HEK293 (cell line): ENCODE results near the gene SLC39A7.

Source experiments
- BCL11A ChIP-seq: fragments of 450-650 bp; formaldehyde crosslinking; IDR thresholded peaks from 2 replicates; pipeline ENCODE4 v1.5.1; 2016; ENCODE audit warnings: low read depth, missing biosample characterization, missing genetic modification characterization
- EGR2 ChIP-seq: fragments of 450-650 bp; formaldehyde crosslinking; IDR thresholded peaks from 2 replicates; pipeline ENCODE4 v1.5.1; 2016; ENCODE audit warnings: low read depth, missing biosample characterization, missing genetic modification characterization
- GLIS1 ChIP-seq: fragments of 450-650 bp; formaldehyde crosslinking; IDR thresholded peaks from 2 replicates; pipeline ENCODE4 v1.5.1; 2016; ENCODE audit warnings: missing biosample characterization, missing genetic modification characterization
- KLF9 ChIP-seq: fragments of 450-650 bp; formaldehyde crosslinking; IDR thresholded peaks from 2 replicates; pipeline ENCODE4 v1.5.1; 2016; ENCODE audit warnings: missing biosample characterization, missing genetic modification characterization, low read depth
- MYNN ChIP-seq: fragments of 450-650 bp; formaldehyde crosslinking; IDR thresholded peaks from 2 replicates; pipeline ENCODE4 v1.5.1; 2016; ENCODE audit warnings: missing biosample characterization, missing genetic modification characterization, borderline replicate concordance
- OSR2 ChIP-seq: fragments of 450-650 bp; formaldehyde crosslinking; IDR thresholded peaks from 2 replicates; pipeline ENCODE4 v1.5.1; 2016; ENCODE audit warnings: missing biosample characterization, missing genetic modification characterization
- PRDM4 ChIP-seq: fragments of 450-650 bp; formaldehyde crosslinking; IDR thresholded peaks from 2 replicates; pipeline ENCODE4 v1.5.1; 2017; ENCODE audit warnings: missing biosample characterization, missing genetic modification characterization
- SALL2 ChIP-seq: fragments of 450-650 bp; formaldehyde crosslinking; IDR thresholded peaks from 2 replicates; pipeline ENCODE4 v1.5.0; 2017; ENCODE audit warnings: missing biosample characterization, mild to moderate bottlenecking, missing genetic modification characterization, borderline replicate concordance
- ZNF214 ChIP-seq: fragments of 450-650 bp; formaldehyde crosslinking; IDR thresholded peaks from 2 replicates; pipeline ENCODE4 v1.5.1; 2017; ENCODE audit warnings: missing biosample characterization, mild to moderate bottlenecking, missing genetic modification characterization, borderline replicate concordance
- ZNF416 ChIP-seq: fragments of 450-650 bp; formaldehyde crosslinking; IDR thresholded peaks from 2 replicates; pipeline ENCODE4 v1.5.1; 2016; ENCODE audit warnings: missing biosample characterization, missing genetic modification characterization
- ZNF596 ChIP-seq: fragments of 450-650 bp; IDR thresholded peaks from 2 replicates; pipeline ENCODE4 v1.5.0; 2018; ENCODE audit warnings: missing biosample characterization, mild to moderate bottlenecking, missing genetic modification characterization, moderate library complexity
- ZNF623 ChIP-seq: fragments of 450-650 bp; formaldehyde crosslinking; IDR thresholded peaks from 2 replicates; pipeline ENCODE4 v1.5.1; 2016; ENCODE audit warnings: missing biosample characterization, missing genetic modification characterization
- ZNF624 ChIP-seq: fragments of 450-650 bp; formaldehyde crosslinking; IDR thresholded peaks from 2 replicates; pipeline ENCODE4 v1.5.1; 2017; ENCODE audit warnings: missing biosample characterization, missing genetic modification characterization
- ZNF677 ChIP-seq: fragments of 450-650 bp; IDR thresholded peaks from 2 replicates; pipeline ENCODE4 v1.5.0; 2018; ENCODE audit warnings: missing biosample characterization, mild to moderate bottlenecking, missing genetic modification characterization, moderate library complexity
- ZNF747 ChIP-seq: fragments of 450-650 bp; formaldehyde crosslinking; IDR thresholded peaks from 2 replicates; pipeline ENCODE4 v1.5.1; 2016; ENCODE audit warnings: missing biosample characterization, missing genetic modification characterization
- ZNF76 ChIP-seq: fragments of 450-650 bp; formaldehyde crosslinking; IDR thresholded peaks from 2 replicates; pipeline ENCODE4; 2016; ENCODE audit warnings: low read depth, missing biosample characterization, missing genetic modification characterization, borderline replicate concordance
- TF ChIP-seq, protein P1 (sequence below): fragments of 450-650 bp; formaldehyde crosslinking; IDR thresholded peaks from 2 replicates; pipeline ENCODE4 v1.5.1; 2016; ENCODE audit warnings: missing biosample characterization, missing genetic modification characterization
- TF ChIP-seq, protein P2 (sequence below): fragments of 450-650 bp; formaldehyde crosslinking; IDR thresholded peaks from 2 replicates; pipeline ENCODE4 v1.5.1; 2016; ENCODE audit warnings: missing biosample characterization, missing genetic modification characterization
- TF ChIP-seq, protein P3 (sequence below): fragments of 450-650 bp; formaldehyde crosslinking; IDR thresholded peaks from 2 replicates; pipeline ENCODE4 v1.5.1; 2016; ENCODE audit warnings: missing biosample characterization, missing genetic modification characterization
- TF ChIP-seq, protein P4 (sequence below): fragments of 450-650 bp; formaldehyde crosslinking; IDR thresholded peaks from 2 replicates; pipeline ENCODE4 v1.5.1; 2017; ENCODE audit warnings: missing biosample characterization, missing genetic modification characterization

The SLC39A7 gene

GRCh38 chr6:33208091-33208967 is 7.7 kb downstream of the SLC39A7 start, which contains the start of gene RING1 (continued):
- TF ChIP-seq, protein P1, sequence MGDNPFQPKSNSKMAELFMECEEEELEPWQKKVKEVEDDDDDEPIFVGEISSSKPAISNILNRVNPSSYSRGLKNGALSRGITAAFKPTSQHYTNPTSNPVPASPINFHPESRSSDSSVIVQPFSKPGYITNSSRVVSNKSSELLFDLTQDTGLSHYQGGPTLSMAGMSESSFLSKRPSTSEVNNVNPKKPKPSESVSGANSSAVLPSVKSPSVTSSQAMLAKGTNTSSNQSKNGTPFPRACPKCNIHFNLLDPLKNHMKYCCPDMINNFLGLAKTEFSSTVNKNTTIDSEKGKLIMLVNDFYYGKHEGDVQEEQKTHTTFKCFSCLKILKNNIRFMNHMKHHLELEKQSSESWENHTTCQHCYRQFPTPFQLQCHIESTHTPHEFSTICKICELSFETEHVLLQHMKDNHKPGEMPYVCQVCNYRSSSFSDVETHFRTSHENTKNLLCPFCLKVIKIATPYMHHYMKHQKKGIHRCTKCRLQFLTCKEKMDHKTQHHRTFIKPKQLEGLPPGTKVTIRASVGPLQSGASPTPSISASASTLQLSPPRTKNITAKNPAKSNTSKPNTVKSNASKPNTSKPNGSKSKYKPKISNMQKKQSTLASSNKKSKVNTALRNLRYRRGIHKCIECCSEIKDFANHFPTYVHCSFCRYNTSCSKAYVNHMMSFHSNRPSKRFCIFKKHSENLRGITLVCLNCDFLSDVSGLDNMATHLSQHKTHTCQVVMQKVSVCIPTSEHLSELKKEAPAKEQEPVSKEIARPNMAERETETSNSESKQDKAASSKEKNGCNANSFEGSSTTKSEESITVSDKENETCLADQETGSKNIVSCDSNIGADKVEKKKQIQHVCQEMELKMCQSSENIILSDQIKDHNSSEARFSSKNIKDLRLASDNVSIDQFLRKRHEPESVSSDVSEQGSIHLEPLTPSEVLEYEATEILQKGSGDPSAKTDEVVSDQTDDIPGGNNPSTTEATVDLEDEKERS (tag by site-specific recombination): no peak
- TF ChIP-seq GLIS1 (tag by site-specific recombination) (peak; percentile 80), EGR2 (tag by site-specific recombination) (peak; percentile 90), KLF9 (peak; percentile 51; the same call in 1 of the 2 replicates), ZNF214 (no peak), ZNF416 (tag by site-specific recombination) (no peak), SALL2 (no peak), ZNF76 (peak; percentile 74; the same call in 1 of the 2 replicates), ZNF596 (tag by site-specific recombination) (no peak), ZNF624 (tag by site-specific recombination) (no peak), PRDM4 (tag by site-specific recombination) (peak; percentile 49; the same call in 1 of the 2 replicates), MYNN (tag by site-specific recombination) (no peak), OSR2 (peak; percentile 14; the same call in 1 of the 2 replicates), ZNF677 (no peak; the same call in 1 of the 2 replicates), ZNF747 (tag by site-specific recombination) (no peak), BCL11A (tag by site-specific recombination) (no peak), ZNF623 (tag by site-specific recombination) (no peak)
- TF ChIP-seq, protein P2, sequence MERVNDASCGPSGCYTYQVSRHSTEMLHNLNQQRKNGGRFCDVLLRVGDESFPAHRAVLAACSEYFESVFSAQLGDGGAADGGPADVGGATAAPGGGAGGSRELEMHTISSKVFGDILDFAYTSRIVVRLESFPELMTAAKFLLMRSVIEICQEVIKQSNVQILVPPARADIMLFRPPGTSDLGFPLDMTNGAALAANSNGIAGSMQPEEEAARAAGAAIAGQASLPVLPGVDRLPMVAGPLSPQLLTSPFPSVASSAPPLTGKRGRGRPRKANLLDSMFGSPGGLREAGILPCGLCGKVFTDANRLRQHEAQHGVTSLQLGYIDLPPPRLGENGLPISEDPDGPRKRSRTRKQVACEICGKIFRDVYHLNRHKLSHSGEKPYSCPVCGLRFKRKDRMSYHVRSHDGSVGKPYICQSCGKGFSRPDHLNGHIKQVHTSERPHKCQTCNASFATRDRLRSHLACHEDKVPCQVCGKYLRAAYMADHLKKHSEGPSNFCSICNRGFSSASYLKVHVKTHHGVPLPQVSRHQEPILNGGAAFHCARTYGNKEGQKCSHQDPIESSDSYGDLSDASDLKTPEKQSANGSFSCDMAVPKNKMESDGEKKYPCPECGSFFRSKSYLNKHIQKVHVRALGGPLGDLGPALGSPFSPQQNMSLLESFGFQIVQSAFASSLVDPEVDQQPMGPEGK (tag by site-specific recombination): peak; percentile 97
- TF ChIP-seq, protein P3, sequence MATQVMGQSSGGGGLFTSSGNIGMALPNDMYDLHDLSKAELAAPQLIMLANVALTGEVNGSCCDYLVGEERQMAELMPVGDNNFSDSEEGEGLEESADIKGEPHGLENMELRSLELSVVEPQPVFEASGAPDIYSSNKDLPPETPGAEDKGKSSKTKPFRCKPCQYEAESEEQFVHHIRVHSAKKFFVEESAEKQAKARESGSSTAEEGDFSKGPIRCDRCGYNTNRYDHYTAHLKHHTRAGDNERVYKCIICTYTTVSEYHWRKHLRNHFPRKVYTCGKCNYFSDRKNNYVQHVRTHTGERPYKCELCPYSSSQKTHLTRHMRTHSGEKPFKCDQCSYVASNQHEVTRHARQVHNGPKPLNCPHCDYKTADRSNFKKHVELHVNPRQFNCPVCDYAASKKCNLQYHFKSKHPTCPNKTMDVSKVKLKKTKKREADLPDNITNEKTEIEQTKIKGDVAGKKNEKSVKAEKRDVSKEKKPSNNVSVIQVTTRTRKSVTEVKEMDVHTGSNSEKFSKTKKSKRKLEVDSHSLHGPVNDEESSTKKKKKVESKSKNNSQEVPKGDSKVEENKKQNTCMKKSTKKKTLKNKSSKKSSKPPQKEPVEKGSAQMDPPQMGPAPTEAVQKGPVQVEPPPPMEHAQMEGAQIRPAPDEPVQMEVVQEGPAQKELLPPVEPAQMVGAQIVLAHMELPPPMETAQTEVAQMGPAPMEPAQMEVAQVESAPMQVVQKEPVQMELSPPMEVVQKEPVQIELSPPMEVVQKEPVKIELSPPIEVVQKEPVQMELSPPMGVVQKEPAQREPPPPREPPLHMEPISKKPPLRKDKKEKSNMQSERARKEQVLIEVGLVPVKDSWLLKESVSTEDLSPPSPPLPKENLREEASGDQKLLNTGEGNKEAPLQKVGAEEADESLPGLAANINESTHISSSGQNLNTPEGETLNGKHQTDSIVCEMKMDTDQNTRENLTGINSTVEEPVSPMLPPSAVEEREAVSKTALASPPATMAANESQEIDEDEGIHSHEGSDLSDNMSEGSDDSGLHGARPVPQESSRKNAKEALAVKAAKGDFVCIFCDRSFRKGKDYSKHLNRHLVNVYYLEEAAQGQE (tag by site-specific recombination): peak; percentile 51; the same call in 1 of the 2 replicates
- TF ChIP-seq, protein P4, sequence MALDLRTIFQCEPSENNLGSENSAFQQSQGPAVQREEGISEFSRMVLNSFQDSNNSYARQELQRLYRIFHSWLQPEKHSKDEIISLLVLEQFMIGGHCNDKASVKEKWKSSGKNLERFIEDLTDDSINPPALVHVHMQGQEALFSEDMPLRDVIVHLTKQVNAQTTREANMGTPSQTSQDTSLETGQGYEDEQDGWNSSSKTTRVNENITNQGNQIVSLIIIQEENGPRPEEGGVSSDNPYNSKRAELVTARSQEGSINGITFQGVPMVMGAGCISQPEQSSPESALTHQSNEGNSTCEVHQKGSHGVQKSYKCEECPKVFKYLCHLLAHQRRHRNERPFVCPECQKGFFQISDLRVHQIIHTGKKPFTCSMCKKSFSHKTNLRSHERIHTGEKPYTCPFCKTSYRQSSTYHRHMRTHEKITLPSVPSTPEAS: no peak
